ENCODE data around the gene MEGF11.

- TF ChIP-seq NPAS2 (CRISPR knock-in tag; IDR thresholded peaks at IDR 0.05; ENCODE audit: borderline replicate concordance) (no peak), MAFK (IDR thresholded peaks at IDR 0.05; ENCODE audit: partially characterized antibody) (no peak), PBX3 (IDR thresholded peaks at IDR 0.05) (no peak), ESRRA (IDR thresholded peaks at IDR 0.05; ENCODE audit: borderline replicate concordance, low read length) (no peak), CTCF (IDR thresholded peaks at IDR 0.05) (no peak), NFE2L2 (conservative IDR thresholded peaks at IDR 0.05; ENCODE audit: low read length) (no peak), TP53 (CRISPR knock-in tag; IDR thresholded peaks at IDR 0.05) (no peak), KDM1A (IDR thresholded peaks at IDR 0.05; ENCODE audit: low read depth) (no peak)
These were observed 289.6 kb downstream of the MEGF11 start for GRCh38 chr15:65963911-65964482.
